Measurements from ENCODE around the gene FCHSD2. TPM values are rescaled to one million over a fixed set of nuclear protein-coding genes. Genes with fewer than 3 reads are reported as not detected.
"Not testable (repeated sequence)": the region's sequence is repeated elsewhere in the genome, so short reads cannot be mapped to it uniquely, and the experiment has no call there.

Gene FCHSD2
- total and polyA plus RNA-seq, 2 of the 13 experiments (the other 11 are each of a cell fraction or from before 2014, with no cell fraction given), result 20.5 to 24.8 TPM

DNA sequence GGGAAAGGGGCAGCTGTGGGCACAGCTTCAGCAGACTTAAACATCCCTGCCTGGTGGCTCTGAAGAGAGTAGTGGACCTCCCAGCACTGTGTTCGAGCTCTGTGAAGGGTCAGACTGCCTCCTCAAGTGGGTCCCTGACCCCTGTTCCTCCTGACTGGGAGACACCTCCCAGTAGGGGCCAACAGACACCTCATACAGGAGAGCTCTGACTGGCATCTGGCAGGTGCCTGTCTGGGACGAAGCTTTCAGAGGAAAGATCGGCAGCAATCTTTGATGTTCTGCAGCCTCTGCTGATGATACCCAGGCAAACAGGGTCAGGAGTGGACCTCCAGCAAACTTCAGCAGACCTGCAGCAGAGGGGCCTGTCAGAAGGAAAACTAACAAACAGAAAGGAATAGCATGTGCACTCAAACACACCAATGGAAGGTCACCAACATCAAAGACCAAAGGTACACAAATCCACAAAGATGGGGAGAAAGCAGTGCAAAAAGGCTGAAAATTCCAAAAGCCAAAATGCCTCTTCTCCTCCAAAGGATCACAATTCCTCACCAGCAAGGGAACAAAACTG is 80.2 kb downstream of the FCHSD2 start (continued):
- TF ChIP-seq ZNF609 (CRISPR knock-in tag; IDR thresholded peaks at IDR 0.05; ENCODE audit: borderline replicate concordance), result peak; percentile 69; the same call in 1 of the 2 replicates
- TF ChIP-seq ATF2 (CRISPR knock-in tag; IDR thresholded peaks at IDR 0.05), result peak; percentile 43; the same call in 1 of the 2 replicates
- TF ChIP-seq RXRA (CRISPR knock-in tag; IDR thresholded peaks at IDR 0.05), result peak; percentile 49; the same call in 1 of the 2 replicates
- TF ChIP-seq, protein P1, sequence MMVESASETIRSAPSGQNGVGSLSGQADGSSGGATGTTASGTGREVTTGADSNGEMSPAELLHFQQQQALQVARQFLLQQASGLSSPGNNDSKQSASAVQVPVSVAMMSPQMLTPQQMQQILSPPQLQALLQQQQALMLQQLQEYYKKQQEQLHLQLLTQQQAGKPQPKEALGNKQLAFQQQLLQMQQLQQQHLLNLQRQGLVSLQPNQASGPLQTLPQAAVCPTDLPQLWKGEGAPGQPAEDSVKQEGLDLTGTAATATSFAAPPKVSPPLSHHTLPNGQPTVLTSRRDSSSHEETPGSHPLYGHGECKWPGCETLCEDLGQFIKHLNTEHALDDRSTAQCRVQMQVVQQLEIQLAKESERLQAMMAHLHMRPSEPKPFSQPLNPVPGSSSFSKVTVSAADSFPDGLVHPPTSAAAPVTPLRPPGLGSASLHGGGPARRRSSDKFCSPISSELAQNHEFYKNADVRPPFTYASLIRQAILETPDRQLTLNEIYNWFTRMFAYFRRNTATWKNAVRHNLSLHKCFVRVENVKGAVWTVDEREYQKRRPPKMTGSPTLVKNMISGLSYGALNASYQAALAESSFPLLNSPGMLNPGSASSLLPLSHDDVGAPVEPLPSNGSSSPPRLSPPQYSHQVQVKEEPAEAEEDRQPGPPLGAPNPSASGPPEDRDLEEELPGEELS (CRISPR knock-in tag; IDR thresholded peaks at IDR 0.05), result peak; percentile 82
- TF ChIP-seq, protein P2, sequence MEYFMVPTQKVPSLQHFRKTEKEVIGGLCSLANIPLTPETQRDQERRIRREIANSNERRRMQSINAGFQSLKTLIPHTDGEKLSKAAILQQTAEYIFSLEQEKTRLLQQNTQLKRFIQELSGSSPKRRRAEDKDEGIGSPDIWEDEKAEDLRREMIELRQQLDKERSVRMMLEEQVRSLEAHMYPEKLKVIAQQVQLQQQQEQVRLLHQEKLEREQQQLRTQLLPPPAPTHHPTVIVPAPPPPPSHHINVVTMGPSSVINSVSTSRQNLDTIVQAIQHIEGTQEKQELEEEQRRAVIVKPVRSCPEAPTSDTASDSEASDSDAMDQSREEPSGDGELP (IDR thresholded peaks at IDR 0.05; ENCODE audit: borderline replicate concordance, low read depth), result 0 out of 2 replicates have a peak, but pooled peaks have one; percentile 19
- not testable (repeated sequence) for TF ChIP-seq LCORL (IDR thresholded peaks at IDR 0.05)
- TF ChIP-seq LCORL (CRISPR knock-in tag; IDR thresholded peaks at IDR 0.05), result peak; percentile 90
- TF ChIP-seq, protein P3, sequence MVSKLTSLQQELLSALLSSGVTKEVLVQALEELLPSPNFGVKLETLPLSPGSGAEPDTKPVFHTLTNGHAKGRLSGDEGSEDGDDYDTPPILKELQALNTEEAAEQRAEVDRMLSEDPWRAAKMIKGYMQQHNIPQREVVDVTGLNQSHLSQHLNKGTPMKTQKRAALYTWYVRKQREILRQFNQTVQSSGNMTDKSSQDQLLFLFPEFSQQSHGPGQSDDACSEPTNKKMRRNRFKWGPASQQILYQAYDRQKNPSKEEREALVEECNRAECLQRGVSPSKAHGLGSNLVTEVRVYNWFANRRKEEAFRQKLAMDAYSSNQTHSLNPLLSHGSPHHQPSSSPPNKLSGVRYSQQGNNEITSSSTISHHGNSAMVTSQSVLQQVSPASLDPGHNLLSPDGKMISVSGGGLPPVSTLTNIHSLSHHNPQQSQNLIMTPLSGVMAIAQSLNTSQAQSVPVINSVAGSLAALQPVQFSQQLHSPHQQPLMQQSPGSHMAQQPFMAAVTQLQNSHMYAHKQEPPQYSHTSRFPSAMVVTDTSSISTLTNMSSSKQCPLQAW (CRISPR knock-in tag; IDR thresholded peaks at IDR 0.05), result 0 out of 2 replicates have a peak, but pooled peaks have one; percentile 29
- peak; percentile 57; the same call in 1 of the 2 replicates for TF ChIP-seq TGIF2 (CRISPR knock-in tag; IDR thresholded peaks at IDR 0.05)
- peak; percentile 37; the same call in 1 of the 2 replicates for TF ChIP-seq ARID4A (CRISPR knock-in tag; IDR thresholded peaks at IDR 0.05; ENCODE audit: borderline replicate concordance)
- peak; percentile 68 for TF ChIP-seq BCL6 (CRISPR knock-in tag; IDR thresholded peaks at IDR 0.05)
- peak; percentile 82 for TF ChIP-seq SALL1 (CRISPR knock-in tag; IDR thresholded peaks at IDR 0.05)
